Endothelial cell of umbilical vein (primary cell): ENCODE data around the gene GRIK1. TPM values are rescaled to one million over a fixed set of nuclear protein-coding genes. Genes with fewer than 3 reads are reported as not detected.

ENCODE experiments used
- BruUV-seq: library from RNA; stranded (reverse); fragments of 400-500 nt; replicated peaks from 2 replicates; lab custom pipeline; 2021; lab: Mats Ljungman, UMichigan
- CTCF ChIA-PET: fragments of 300-600, 350-600 bp; sonication (Branson Sonifier 250); formaldehyde crosslinking; loops from one replicate; lab custom pipeline; 2021; ENCODE audit warnings: antibody characterized with exemption, inconsistent platforms; lab: Charles Lee
- POLR2A ChIA-PET: fragments of 300-600, 350-600 bp; sonication (Branson Sonifier 250); formaldehyde crosslinking; loops from one replicate; lab custom pipeline; 2021; ENCODE audit warnings: antibody characterized with exemption, inconsistent platforms; lab: Charles Lee
- DNase-seq: peaks from one replicate; pipeline ENCODE4 v3.0.0-alpha.2; 2011; ENCODE audit warnings: low read depth, low spot score
- FAIRE-seq: peaks from 2 replicates; lab custom pipeline; 2011; peaks lifted over from hg19 to GRCh38; lab: Jason Lieb, UNC
- H2AFZ ChIP-seq: 2 replicates; pipeline ENCODE4 v1.6.0; 2012; ENCODE audit warnings: low read depth, low read length, control low read depth, inconsistent platforms
- H3K27ac ChIP-seq: 2 replicates; pipeline ENCODE4 v1.5.1; 2011; ENCODE audit warnings: low read depth, mild to moderate bottlenecking, control low read depth, low read length, moderate library complexity; ENCODE audit not compliant: insufficient read depth
- H3K27me3 ChIP-seq, 2 experiments: 2 replicates each; pipeline versions ENCODE4 v1.6.0 to v1.6.1; 2011; ENCODE audit warnings: low read length in 2 of 2, mixed read lengths in 1 of 2; ENCODE audit not compliant: control insufficient read depth in 2 of 2, insufficient read depth in 2 of 2
- H3K36me3 ChIP-seq, 2 experiments: 2 replicates in 1 of 2; 3 replicates in 1 of 2; pipeline ENCODE4 v1.5.1; 2011; ENCODE audit warnings: low read length in 2 of 2, mild to moderate bottlenecking in 1 of 2, moderate library complexity in 1 of 2; ENCODE audit not compliant: control insufficient read depth in 2 of 2, insufficient read depth in 2 of 2; ENCODE audit errors: extremely low read depth in 1 of 2
- H3K4me1 ChIP-seq: 3 replicates; pipeline ENCODE4 v1.5.1; 2011; ENCODE audit warnings: mild to moderate bottlenecking, low read length; ENCODE audit not compliant: control insufficient read depth, insufficient read depth; ENCODE audit errors: extremely low read depth
- H3K4me2 ChIP-seq: 2 replicates; pipeline ENCODE4 v1.6.1; 2011; ENCODE audit warnings: low read length, control low read depth, mixed read lengths; ENCODE audit not compliant: insufficient read depth
- H3K4me3 ChIP-seq, 3 experiments: fragments of 200-600 bp in 1 of 3; sonication (generic), shearing (Covaris generic) in 1 of 3; replicated peaks in 1 of 3; 2 replicates each; pipeline ENCODE4 v1.5.1; 2011 to 2016; ENCODE audit warnings: control low read depth in 3 of 3, low read length in 3 of 3, mild to moderate bottlenecking in 2 of 3, inconsistent platforms in 1 of 3, low read depth in 1 of 3, moderate library complexity in 1 of 3; ENCODE audit not compliant: insufficient read depth in 1 of 3
- H3K79me2 ChIP-seq: 2 replicates; pipeline ENCODE4 v1.6.0; 2012; ENCODE audit warnings: low read length, inconsistent platforms; ENCODE audit not compliant: control insufficient read depth, insufficient read depth
- H3K9ac ChIP-seq: replicated peaks from 2 replicates; pipeline ENCODE3; 2011; ENCODE audit warnings: low read length, control low read depth; ENCODE audit not compliant: insufficient read depth; ENCODE audit errors: extremely low read depth
- H3K9me1 ChIP-seq: replicated peaks from 3 replicates; pipeline ENCODE4 v1.6.0; 2011; ENCODE audit warnings: mild to moderate bottlenecking, low read length; ENCODE audit not compliant: control insufficient read depth, insufficient read depth; ENCODE audit errors: extremely low read depth
- H3K9me3 ChIP-seq: replicated peaks from 2 replicates; pipeline ENCODE4 v1.5.1; 2012; ENCODE audit warnings: low read length, inconsistent platforms; ENCODE audit not compliant: control insufficient read depth, insufficient read depth
- H4K20me1 ChIP-seq: replicated peaks from 2 replicates; pipeline ENCODE3; 2011; ENCODE audit warnings: mild to moderate bottlenecking, low read length; ENCODE audit not compliant: control insufficient read depth, insufficient read depth; ENCODE audit errors: extremely low read depth
- CTCF ChIP-seq, 2 donors: IDR thresholded peaks; 1 replicate in 1 of 2; 2 replicates in 1 of 2; pipeline ENCODE4 v1.5.1; 2011; ENCODE audit warnings: low read length in 2 of 2, mild to moderate bottlenecking in 2 of 2, moderate library complexity in 2 of 2, control low read depth in 1 of 2, inconsistent platforms in 1 of 2, low read depth in 1 of 2; ENCODE audit not compliant: insufficient read depth in 1 of 2; ENCODE audit errors: extremely low read depth in 1 of 2
- EZH2 ChIP-seq: IDR thresholded peaks from 2 replicates; pipeline ENCODE4 v1.6.1; 2012; ENCODE audit warnings: borderline replicate concordance, low read depth, mild to moderate bottlenecking, moderate library complexity, low read length, inconsistent platforms; ENCODE audit not compliant: severe bottlenecking
- FOS ChIP-seq: IDR thresholded peaks from 2 replicates; pipeline ENCODE4 v1.6.1; 2011; ENCODE audit warnings: mild to moderate bottlenecking, low read length, moderate library complexity, borderline replicate concordance; ENCODE audit not compliant: insufficient read depth
- GATA2 ChIP-seq: IDR thresholded peaks from 2 replicates; pipeline ENCODE4 v1.7.0; 2011; ENCODE audit warnings: low read depth, mild to moderate bottlenecking, moderate library complexity, mixed read lengths, low read length; ENCODE audit not compliant: insufficient read length, insufficient read depth
- JUN ChIP-seq: IDR thresholded peaks from 2 replicates; pipeline ENCODE4 v1.6.1; 2011; ENCODE audit warnings: borderline replicate concordance, low read depth; ENCODE audit not compliant: insufficient read length, insufficient read depth
- MAX ChIP-seq: IDR thresholded peaks from 2 replicates; pipeline ENCODE4 v1.6.1; 2011; ENCODE audit not compliant: insufficient read depth, insufficient read length
- MYC ChIP-seq: IDR thresholded peaks from one replicate; pipeline ENCODE4 v1.6.1; 2011; ENCODE audit warnings: mild to moderate bottlenecking, low read depth, low read length
- POLR2A ChIP-seq: IDR thresholded peaks from 2 replicates; pipeline ENCODE4 v1.6.1; 2012; ENCODE audit warnings: low read depth, mild to moderate bottlenecking, control low read depth, low read length
- POLR2AphosphoS5 ChIP-seq: IDR thresholded peaks from 2 replicates; pipeline ENCODE4 v1.6.1; 2012; ENCODE audit warnings: low read depth, mild to moderate bottlenecking, control low read depth, low read length, moderate library complexity; ENCODE audit not compliant: insufficient read depth
- dilution Hi-C: fragments of 300-500 bp; cut with MboI; formaldehyde crosslinking; loops from one replicate; pipeline ENCODE4 v1.15.0; 2019; ENCODE audit warnings: low sequenced_read_pairs; ENCODE audit not compliant: extremely low pct_ligation_motif_present
- intact Hi-C: fragments of 100-400 bp; cut with micrococcal nuclease; formaldehyde crosslinking; loops from one replicate; pipeline ENCODE4 v1.10.0; 2022
- polyA plus RNA-seq, 4 experiments: library from polyadenylated mRNA; depleted of rRNA in 3 of 4; stranded (reverse) in 3 of 4; unstranded in 1 of 4; fragments of >200 nt; gene quantifications; 2 replicates each; pipeline versions ENCODE4 v1.2.1 to v1.2.3, GENCODE V29; 2011 to 2012; ENCODE audit warnings: missing spikeins in 1 of 4
- total RNA-seq: library from RNA; stranded (reverse); gene quantifications from 2 replicates; pipeline ENCODE4 v1.2.3, GENCODE V29; 2021

The GRIK1 gene
- total and polyA plus RNA-seq, 2 donors (not counting 3 experiments of a cell fraction or from before 2014, with no cell fraction given) = not detected

- no peak overlapping the region for H3K9ac ChIP-seq
- POLR2A ChIA-PET = no interaction called here
- H2AFZ ChIP-seq = no peak overlapping the region
- H3K9me1 ChIP-seq = no peaks in the 10 kb centered on the region
- no peaks in the 10 kb centered on the region for H3K79me2 ChIP-seq
- H3K9me3 ChIP-seq = no peaks in the 10 kb centered on the region
- FAIRE-seq = no peak
- H3K4me3 ChIP-seq = no peak overlapping the region
- CTCF ChIA-PET = no interaction called here
- H3K27ac ChIP-seq = no peak overlapping the region
- DNase-seq = no peak
- H3K36me3 ChIP-seq = no peaks in the 10 kb centered on the region
- no peaks in the 10 kb centered on the region for H4K20me1 ChIP-seq
- intact Hi-C loops (no loop called here), dilution Hi-C loops (no loop called here)
- BruUV-seq = no TSS peak
- no peaks in the 10 kb centered on the region for H3K4me1 ChIP-seq
- no peak for TF ChIP-seq FOS
- no peak for TF ChIP-seq GATA2
- TF ChIP-seq MYC = no peak
- no peak for TF ChIP-seq JUN
- TF ChIP-seq MAX = no peak
- H3K4me2 ChIP-seq = no peak overlapping the region
- no peaks in the 10 kb centered on the region for H3K27me3 ChIP-seq
These were observed 113.9 kb downstream of the GRIK1 start for GRCh38 chr21:29825936-29826335.

GRCh38 chr21:29825345-29825744 lies 114.5 kb downstream of the GRIK1 start:
- Histone ChIP-seq H2AFZ (no peak overlapping the region), H3K9me1 (no peaks in the 10 kb centered on the region), H4K20me1 (no peaks in the 10 kb centered on the region), H3K9me3 (no peaks in the 10 kb centered on the region), H3K4me3 (no peak overlapping the region), H3K36me3 (no peaks in the 10 kb centered on the region), H3K4me2 (no peak overlapping the region), H3K4me1 (no peaks in the 10 kb centered on the region), H3K27ac (no peak overlapping the region), H3K79me2 (no peaks in the 10 kb centered on the region), H3K9ac (no peak overlapping the region), H3K27me3 (no peaks in the 10 kb centered on the region)
- ChIA-PET CTCF (no interaction called here), POLR2A (no interaction called here)
- dilution Hi-C loops (no loop called here), intact Hi-C loops (no loop called here)
- no peak for DNase-seq
- TF ChIP-seq JUN = no peak
- TF ChIP-seq MYC = no peak
- TF ChIP-seq MAX = no peak
- TF ChIP-seq FOS = no peak
- no peak for TF ChIP-seq POLR2A
- TF ChIP-seq EZH2 = no peak
- TF ChIP-seq GATA2 = no peak
- TF ChIP-seq POLR2AphosphoS5 = no peak
- no peak for TF ChIP-seq CTCF (IDR thresholded peaks at IDR 0.05; ENCODE audit: extremely low read depth in 1 of 2, insufficient read depth in 1 of 2, low read depth in 1 of 2, low read length in 2 of 2)
- BruUV-seq = no TSS peak
- no peak for FAIRE-seq
